A673 (cell line): Measurements from ENCODE around the gene MAP3K6.

Source experiments
- EZH2 ChIP-seq: fragments of 200-600 bp; sonication (generic); IDR thresholded peaks from 2 replicates; pipeline ENCODE4 v1.6.1; 2017; ENCODE audit warnings: borderline replicate concordance, low read depth, mild to moderate bottlenecking, mixed read lengths, antibody characterized with exemption, low read length; ENCODE audit not compliant: poor library complexity, severe bottlenecking
- TF ChIP-seq, protein P1 (sequence below): fragments of 300-800, 200-600 bp; sonication (generic); conservative IDR thresholded peaks from 2 replicates; pipeline ENCODE4 v1.5.1; 2017; ENCODE audit warnings: low read depth, mild to moderate bottlenecking, antibody characterized with exemption, low read length, moderate library complexity, mixed read lengths

GRCh38 chr1:27318136-27318535 lies 48.6 kb downstream of the MAP3K6 start:
- TF ChIP-seq, protein P1, sequence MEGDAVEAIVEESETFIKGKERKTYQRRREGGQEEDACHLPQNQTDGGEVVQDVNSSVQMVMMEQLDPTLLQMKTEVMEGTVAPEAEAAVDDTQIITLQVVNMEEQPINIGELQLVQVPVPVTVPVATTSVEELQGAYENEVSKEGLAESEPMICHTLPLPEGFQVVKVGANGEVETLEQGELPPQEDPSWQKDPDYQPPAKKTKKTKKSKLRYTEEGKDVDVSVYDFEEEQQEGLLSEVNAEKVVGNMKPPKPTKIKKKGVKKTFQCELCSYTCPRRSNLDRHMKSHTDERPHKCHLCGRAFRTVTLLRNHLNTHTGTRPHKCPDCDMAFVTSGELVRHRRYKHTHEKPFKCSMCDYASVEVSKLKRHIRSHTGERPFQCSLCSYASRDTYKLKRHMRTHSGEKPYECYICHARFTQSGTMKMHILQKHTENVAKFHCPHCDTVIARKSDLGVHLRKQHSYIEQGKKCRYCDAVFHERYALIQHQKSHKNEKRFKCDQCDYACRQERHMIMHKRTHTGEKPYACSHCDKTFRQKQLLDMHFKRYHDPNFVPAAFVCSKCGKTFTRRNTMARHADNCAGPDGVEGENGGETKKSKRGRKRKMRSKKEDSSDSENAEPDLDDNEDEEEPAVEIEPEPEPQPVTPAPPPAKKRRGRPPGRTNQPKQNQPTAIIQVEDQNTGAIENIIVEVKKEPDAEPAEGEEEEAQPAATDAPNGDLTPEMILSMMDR: no peak
- TF ChIP-seq EZH2: no peak
